ENCODE measurements around the gene GAB1. TPM values are rescaled to one million over a fixed set of nuclear protein-coding genes. Genes with fewer than 3 reads are reported as not detected.

GAB1 gene
- total RNA-seq, 1 experiment from 2014 or later = 3.8 TPM

- TF ChIP-seq FOSL1 (IDR thresholded peaks at IDR 0.05; ENCODE audit: low read depth) (no peak), SRF (IDR thresholded peaks at IDR 0.05; ENCODE audit: low read depth) (no peak), MAX (IDR thresholded peaks at IDR 0.05) (no peak), JUND (IDR thresholded peaks at IDR 0.05) (no peak), RAD21 (IDR thresholded peaks at IDR 0.05; ENCODE audit: low read depth) (no peak), ZFX (IDR thresholded peaks at IDR 0.05) (no peak), TCF7L2 (IDR thresholded peaks at IDR 0.05; ENCODE audit: borderline replicate concordance, extremely low read depth, insufficient read depth, insufficient read length) (no peak), POLR2AphosphoS5 (IDR thresholded peaks at IDR 0.05; ENCODE audit: low read depth, low read length) (no peak), CTCF (IDR thresholded peaks at IDR 0.05 in 2 of 3, conservative IDR thresholded peaks at IDR 0.05 in 1 of 3; ENCODE audit: borderline replicate concordance in 1 of 3, insufficient read depth in 1 of 3, low read depth in 2 of 3, low read length in 2 of 3) (no peak), ZNF274 (IDR thresholded peaks at IDR 0.05; ENCODE audit: low read depth, low read length) (no peak), POLR2A (IDR thresholded peaks at IDR 0.05; ENCODE audit: borderline replicate concordance, extremely low read depth, insufficient read depth, insufficient read length) (no peak), SP1 (IDR thresholded peaks at IDR 0.05; ENCODE audit: low read depth) (no peak), EGR1 (IDR thresholded peaks at IDR 0.05; ENCODE audit: low read depth) (no peak), SIN3A (IDR thresholded peaks at IDR 0.05; ENCODE audit: low read depth) (no peak), ELF1 (IDR thresholded peaks at IDR 0.05; ENCODE audit: borderline replicate concordance, low read depth) (no peak)
- TF ChIP-seq, protein P1, sequence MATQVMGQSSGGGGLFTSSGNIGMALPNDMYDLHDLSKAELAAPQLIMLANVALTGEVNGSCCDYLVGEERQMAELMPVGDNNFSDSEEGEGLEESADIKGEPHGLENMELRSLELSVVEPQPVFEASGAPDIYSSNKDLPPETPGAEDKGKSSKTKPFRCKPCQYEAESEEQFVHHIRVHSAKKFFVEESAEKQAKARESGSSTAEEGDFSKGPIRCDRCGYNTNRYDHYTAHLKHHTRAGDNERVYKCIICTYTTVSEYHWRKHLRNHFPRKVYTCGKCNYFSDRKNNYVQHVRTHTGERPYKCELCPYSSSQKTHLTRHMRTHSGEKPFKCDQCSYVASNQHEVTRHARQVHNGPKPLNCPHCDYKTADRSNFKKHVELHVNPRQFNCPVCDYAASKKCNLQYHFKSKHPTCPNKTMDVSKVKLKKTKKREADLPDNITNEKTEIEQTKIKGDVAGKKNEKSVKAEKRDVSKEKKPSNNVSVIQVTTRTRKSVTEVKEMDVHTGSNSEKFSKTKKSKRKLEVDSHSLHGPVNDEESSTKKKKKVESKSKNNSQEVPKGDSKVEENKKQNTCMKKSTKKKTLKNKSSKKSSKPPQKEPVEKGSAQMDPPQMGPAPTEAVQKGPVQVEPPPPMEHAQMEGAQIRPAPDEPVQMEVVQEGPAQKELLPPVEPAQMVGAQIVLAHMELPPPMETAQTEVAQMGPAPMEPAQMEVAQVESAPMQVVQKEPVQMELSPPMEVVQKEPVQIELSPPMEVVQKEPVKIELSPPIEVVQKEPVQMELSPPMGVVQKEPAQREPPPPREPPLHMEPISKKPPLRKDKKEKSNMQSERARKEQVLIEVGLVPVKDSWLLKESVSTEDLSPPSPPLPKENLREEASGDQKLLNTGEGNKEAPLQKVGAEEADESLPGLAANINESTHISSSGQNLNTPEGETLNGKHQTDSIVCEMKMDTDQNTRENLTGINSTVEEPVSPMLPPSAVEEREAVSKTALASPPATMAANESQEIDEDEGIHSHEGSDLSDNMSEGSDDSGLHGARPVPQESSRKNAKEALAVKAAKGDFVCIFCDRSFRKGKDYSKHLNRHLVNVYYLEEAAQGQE (IDR thresholded peaks at IDR 0.05; ENCODE audit: low read depth) = no peak
- RAD21 ChIA-PET (ENCODE audit: low non-redundant PET in 1 of 2, low total read pairs in 2 of 2, uncharacterized antibody in 2 of 2, unreplicated experiment in 2 of 2) = no interaction called here
- Histone ChIP-seq H3K27me3 (ENCODE audit: insufficient read depth, low read length) (no peaks in the 10 kb centered on the region), H4K20me1 (ENCODE audit: insufficient read depth) (no peaks in the 10 kb centered on the region), H3K9ac (ENCODE audit: low read length) (no peak overlapping the region), H3K36me3 (ENCODE audit: control insufficient read depth in 1 of 2, insufficient read depth in 2 of 2, low read length in 2 of 2) (no peaks in the 10 kb centered on the region), H3K9me3 (ENCODE audit: control insufficient read depth in 1 of 2, insufficient read depth in 1 of 2, low read depth in 1 of 2, low read length in 2 of 2) (no peaks in the 10 kb centered on the region), H3K4me1 (ENCODE audit: control insufficient read depth in 1 of 2, insufficient read depth in 2 of 2, low read length in 2 of 2) (no peaks in the 10 kb centered on the region), H3K79me2 (ENCODE audit: insufficient read depth, low read length) (no peaks in the 10 kb centered on the region), H3K4me3 (replicated peaks in 1 of 2; ENCODE audit: low read depth in 1 of 2, low read length in 2 of 2) (no peak overlapping the region), H3K4me2 (ENCODE audit: low read length) (no peak overlapping the region), H3K9me2 (ENCODE audit: insufficient read depth) (no peaks in the 10 kb centered on the region), H3K27ac (ENCODE audit: low read depth, low read length) (no peak overlapping the region), H2AFZ (ENCODE audit: low read depth, low read length, poor library complexity, severe bottlenecking) (no peak overlapping the region)
- DNase-seq (ENCODE audit: low read depth, low spot score) (no peak), ATAC-seq (no peak)
- POLR2A ChIA-PET = no interaction called here
- intact Hi-C loops (cut with micrococcal nuclease) = no loop called here
- CTCF ChIA-PET = no interaction called here
- BruUV-seq (replicated peaks) = no TSS peak
Measured at GRCh38 chr4:143386812-143387211, 50.1 kb downstream of the GAB1 start.

All from HCT116 (cell line).